Measurements from ENCODE around the gene AP3S2. TPM values are rescaled to one million over a fixed set of nuclear protein-coding genes. Genes with fewer than 3 reads are reported as not detected.

The AP3S2 gene
- total RNA-seq, 4 donors from 2014 or later, result 17.4 to 70.6 (median 35.9) TPM

- Histone ChIP-seq H3K36me3 (no peaks in the 10 kb centered on the region), H3K27me3 (no peaks in the 10 kb centered on the region), H3K27ac (no peak overlapping the region), H3K4me1 (peaks cover 0 to 3% of the 10 kb centered on the region in 2 donors), H3K4me3 (no peak overlapping the region), H3K9me3 (no peaks in the 10 kb centered on the region)
- TF ChIP-seq POLR2A (IDR thresholded peaks at IDR 0.05) (no peak), CTCF (IDR thresholded peaks at IDR 0.05) (no peak)
- intact Hi-C loops (cut with DNase I; ENCODE audit: low total_unique reads), result no loop called here
- DNase-seq, result no peak
Observed at GRCh38 chr15:89916660-89917059, 22.9 kb upstream of the AP3S2 start.

- Histone ChIP-seq H3K9me3 (no peaks in the 10 kb centered on the region), H3K27ac (peak within 1 kb of the TSS; percentile 81 to 83), H3K36me3 (no peaks in the 10 kb centered on the region), H3K4me3 (peak within 1 kb of the TSS; percentile 66 to 84), H3K4me1 (peaks cover 0 to 4% of the 10 kb centered on the region in 2 donors), H3K27me3 (no peaks in the 10 kb centered on the region)
- intact Hi-C loops (cut with DNase I; ENCODE audit: low total_unique reads), result no loop called here
- peak; percentile 30 to 54 for DNase-seq
- TF ChIP-seq POLR2A (IDR thresholded peaks at IDR 0.05), result no peak
- TF ChIP-seq CTCF (IDR thresholded peaks at IDR 0.05), result peak in 1 of 4 experiments; percentile 18
Observed at GRCh38 chr15:89912674-89913396, 19.0 kb upstream of the AP3S2 start, which contains the start of gene ARPIN. Gene ARPIN, minus strand, starts transcription at chr15:89912952. Its CDS starts 117 bp downstream, at chr15:89912835.

- TF ChIP-seq CTCF (IDR thresholded peaks at IDR 0.05) (no peak), POLR2A (IDR thresholded peaks at IDR 0.05) (no peak)
- intact Hi-C loops (cut with DNase I; ENCODE audit: low total_unique reads), result no loop called here
- Histone ChIP-seq H3K27me3 (no peaks in the 10 kb centered on the region), H3K4me1 (peaks cover 0 to 4% of the 10 kb centered on the region in 2 donors), H3K9me3 (no peaks in the 10 kb centered on the region), H3K27ac (peak overlapping the region; percentile 81 to 83), H3K4me3 (peak overlapping the region; percentile 66 to 84), H3K36me3 (no peaks in the 10 kb centered on the region)
- peak in 1 of 2 donors; percentile 31 for DNase-seq
Observed at GRCh38 chr15:89912145-89912673, 18.4 kb upstream of the AP3S2 start.

- H3K36me3 ChIP-seq, result no peaks in the 10 kb centered on the region
- H3K27ac ChIP-seq, result no peak overlapping the region
- no peak overlapping the region for H3K4me3 ChIP-seq
- no peaks in the 10 kb centered on the region for H3K9me3 ChIP-seq
- peaks cover 0 to 4% of the 10 kb centered on the region in 2 donors for H3K4me1 ChIP-seq
- TF ChIP-seq POLR2A (IDR thresholded peaks at IDR 0.05), result no peak
- no peak for TF ChIP-seq CTCF (IDR thresholded peaks at IDR 0.05)
- no peak for DNase-seq
- intact Hi-C loops (cut with DNase I; ENCODE audit: low total_unique reads), result no loop called here
- H3K27me3 ChIP-seq, result no peaks in the 10 kb centered on the region
Observed at GRCh38 chr15:89910891-89911626, 17.3 kb upstream of the AP3S2 start.

- H3K9me3 ChIP-seq, result no peaks in the 10 kb centered on the region
Observed at GRCh38 chr15:89909611-89910010, 15.8 kb upstream of the AP3S2 start.

More at GRCh38 chr15:89909611-89910010, 15.8 kb upstream of the AP3S2 start:
- no peak for DNase-seq
- no peak for TF ChIP-seq POLR2A (IDR thresholded peaks at IDR 0.05)
- TF ChIP-seq CTCF (IDR thresholded peaks at IDR 0.05), result no peak
- Histone ChIP-seq H3K36me3 (no peaks in the 10 kb centered on the region), H3K4me3 (no peak overlapping the region), H3K27me3 (no peaks in the 10 kb centered on the region), H3K4me1 (peaks cover 0 to 4% of the 10 kb centered on the region in 2 donors), H3K27ac (no peak overlapping the region)
- intact Hi-C loops (cut with DNase I; ENCODE audit: low total_unique reads), result no loop called here
